ENCODE results near the gene CELF5.

CELF5 gene

DNA sequence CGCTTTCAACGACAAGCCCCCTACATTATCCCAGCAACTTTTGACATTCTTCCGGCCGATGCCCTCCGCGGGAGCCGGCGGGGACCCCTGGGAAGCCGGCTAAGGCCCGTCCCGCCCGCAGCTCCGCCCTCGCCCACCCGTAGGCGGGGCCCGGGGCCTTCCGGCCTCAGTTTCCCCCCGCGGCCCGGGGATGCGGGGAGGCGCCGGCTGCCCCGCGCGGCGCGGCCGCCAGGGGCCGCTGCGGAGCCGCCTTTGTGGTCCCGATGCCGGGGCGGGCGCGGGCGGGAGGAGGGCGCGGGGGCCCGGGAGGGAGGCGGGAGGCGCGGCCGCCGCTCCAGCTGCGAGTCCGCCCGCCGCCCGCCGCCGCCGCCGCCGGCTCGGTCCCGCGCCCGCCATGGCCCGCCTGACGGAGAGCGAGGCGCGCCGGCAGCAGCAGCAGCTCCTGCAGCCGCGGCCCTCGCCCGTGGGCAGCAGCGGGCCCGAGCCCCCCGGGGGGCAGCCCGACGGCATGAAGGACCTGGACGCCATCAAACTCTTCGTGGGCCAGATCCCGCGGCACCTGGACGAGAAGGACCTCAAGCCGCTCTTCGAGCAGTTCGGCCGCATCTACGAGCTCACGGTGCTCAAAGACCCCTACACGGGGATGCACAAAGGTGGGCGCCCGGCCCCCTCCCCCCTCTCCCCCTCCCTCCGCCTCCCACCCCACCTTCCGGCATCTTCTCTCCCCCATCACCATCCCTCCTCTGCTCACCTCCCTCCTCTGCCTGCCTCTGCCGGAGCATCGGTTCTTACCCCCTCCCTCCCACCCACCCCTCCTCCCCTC lies at the start of gene CELF5:
Gene CELF5 (plus strand): TSS at position 316 of the 823 bp plus-strand sequence. CDS start 79 bp downstream, at position 395.
- DNase-seq (ENCODE audit: insufficient read length, low spot score) (peak; percentile 86), FAIRE-seq (no peak)

DNA sequence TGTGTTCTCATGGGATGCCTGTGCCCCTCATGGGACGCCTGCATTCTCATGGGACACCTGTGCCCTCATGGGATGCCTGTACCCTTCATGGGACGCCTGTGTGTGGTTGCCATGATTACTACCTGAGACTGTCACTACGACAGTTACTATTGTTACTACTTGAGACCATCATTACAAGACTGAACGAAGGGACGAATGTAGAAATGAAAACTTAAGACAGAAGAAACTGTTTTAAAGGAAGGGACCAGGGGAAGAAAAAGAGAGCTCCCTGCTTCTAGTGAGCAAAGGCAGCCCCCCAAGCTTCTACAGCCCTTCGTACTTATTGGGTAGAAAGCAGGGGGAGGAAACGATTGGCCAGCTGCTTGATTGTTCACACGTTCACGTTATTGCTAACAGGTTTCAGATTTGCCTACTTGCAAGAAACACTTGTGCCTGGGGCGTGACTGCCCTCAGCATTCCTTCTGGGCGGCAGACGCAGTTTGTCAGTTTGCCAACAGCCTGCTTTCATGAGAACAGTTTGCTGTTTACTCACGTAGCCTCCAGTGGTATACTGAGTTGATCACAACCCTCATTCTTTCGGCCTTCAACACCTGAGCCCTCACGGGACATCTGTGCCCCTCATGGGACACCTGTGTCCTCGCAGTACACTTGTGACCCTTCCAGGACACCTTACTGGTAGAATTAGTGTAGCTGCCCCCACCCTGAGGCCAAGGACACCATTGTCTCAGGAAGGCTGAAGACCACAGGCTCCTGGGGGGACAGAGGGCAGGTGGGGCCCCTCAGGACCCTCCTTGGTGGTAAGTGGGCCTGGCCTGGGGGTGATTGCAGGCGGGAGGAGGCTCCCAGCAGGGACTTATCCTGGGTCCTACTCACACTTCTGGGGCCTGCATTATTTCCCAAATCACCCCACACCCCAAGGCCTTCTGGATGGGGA lies 48.4 kb upstream of the CELF5 start:
- peak; percentile 60 for FAIRE-seq

DNA sequence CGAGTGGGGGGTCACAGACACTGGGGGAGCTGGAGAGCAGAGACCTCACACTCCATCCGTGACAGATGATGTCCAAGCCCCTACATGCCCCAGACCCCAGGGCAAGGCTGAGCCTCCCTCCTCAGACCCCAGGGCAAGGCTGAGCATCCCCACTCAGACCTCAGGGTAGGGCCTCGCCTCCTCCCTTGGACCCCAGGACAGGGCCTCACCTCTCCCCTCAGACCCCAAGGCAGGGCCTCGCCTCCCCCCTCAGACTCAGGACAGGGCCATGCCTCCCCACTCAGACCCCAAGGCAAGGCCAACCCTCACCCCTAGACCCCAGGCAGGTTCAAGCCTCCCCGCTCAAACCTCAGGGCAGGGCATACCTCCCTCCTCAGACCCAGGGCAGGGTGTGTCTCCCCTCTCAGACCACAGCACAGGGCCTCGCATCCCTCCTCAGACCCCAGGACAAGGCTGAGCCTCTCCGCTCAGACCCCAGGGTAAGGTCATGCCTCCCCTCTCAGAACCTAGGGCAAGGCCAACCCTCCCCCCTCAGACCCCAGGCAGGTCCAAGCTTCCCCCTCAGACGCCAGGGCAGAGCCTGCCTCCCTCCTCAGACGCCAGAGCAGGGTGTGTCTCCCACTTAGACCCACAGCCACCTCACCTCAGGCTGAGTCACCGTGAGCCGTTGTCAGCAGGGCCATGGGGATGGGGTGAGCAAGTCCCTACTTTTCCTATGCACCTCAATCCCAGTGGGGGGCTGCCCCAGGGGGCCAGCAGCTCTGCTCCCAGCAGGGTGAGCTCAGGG lies 47.6 kb upstream of the CELF5 start:
- FAIRE-seq = peak; percentile 53
- no peak for DNase-seq (ENCODE audit: insufficient read length, low spot score)

More for the DNA sequence above, 48.4 kb upstream of the CELF5 start:
- no peak for DNase-seq (ENCODE audit: insufficient read length, low spot score)

DNA sequence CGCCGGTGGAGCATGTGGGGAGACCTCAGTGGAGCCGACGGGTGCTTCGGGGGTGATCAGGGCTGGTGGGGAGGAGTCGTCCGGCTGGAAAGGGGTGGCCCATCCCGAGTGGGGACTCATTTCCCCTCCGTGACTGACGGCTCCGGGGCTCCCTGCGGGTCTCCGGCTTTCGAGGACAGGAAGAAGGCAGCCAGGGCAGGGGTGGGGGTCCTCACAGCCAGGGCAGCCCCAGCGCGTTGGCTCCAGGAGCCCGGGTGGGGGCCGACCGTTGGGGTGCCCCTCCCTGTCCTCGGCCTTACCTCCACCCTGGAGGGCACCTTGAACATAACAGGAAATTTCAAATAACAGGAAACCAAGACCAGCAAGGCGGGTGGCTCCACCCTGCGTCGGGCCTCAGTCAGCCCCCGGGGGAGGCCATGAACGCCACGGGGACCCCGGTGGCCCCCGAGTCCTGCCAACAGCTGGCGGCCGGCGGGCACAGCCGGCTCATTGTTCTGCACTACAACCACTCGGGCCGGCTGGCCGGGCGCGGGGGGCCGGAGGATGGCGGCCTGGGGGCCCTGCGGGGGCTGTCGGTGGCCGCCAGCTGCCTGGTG lies 46.0 kb upstream of the CELF5 start, which contains the start of gene S1PR4:
Gene S1PR4 (plus strand): TSS at position 393 of the 596 bp plus-strand sequence. CDS start 24 bp downstream, at position 417.
- DNase-seq (ENCODE audit: insufficient read length, low spot score) = peak; percentile 84
- FAIRE-seq = peak; percentile 89

DNA sequence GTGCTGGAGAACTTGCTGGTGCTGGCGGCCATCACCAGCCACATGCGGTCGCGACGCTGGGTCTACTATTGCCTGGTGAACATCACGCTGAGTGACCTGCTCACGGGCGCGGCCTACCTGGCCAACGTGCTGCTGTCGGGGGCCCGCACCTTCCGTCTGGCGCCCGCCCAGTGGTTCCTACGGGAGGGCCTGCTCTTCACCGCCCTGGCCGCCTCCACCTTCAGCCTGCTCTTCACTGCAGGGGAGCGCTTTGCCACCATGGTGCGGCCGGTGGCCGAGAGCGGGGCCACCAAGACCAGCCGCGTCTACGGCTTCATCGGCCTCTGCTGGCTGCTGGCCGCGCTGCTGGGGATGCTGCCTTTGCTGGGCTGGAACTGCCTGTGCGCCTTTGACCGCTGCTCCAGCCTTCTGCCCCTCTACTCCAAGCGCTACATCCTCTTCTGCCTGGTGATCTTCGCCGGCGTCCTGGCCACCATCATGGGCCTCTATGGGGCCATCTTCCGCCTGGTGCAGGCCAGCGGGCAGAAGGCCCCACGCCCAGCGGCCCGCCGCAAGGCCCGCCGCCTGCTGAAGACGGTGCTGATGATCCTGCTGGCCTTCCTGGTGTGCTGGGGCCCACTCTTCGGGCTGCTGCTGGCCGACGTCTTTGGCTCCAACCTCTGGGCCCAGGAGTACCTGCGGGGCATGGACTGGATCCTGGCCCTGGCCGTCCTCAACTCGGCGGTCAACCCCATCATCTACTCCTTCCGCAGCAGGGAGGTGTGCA lies 45.3 kb upstream of the CELF5 start:
- FAIRE-seq (peak; percentile 11), DNase-seq (ENCODE audit: insufficient read length, low spot score) (no peak)

DNA sequence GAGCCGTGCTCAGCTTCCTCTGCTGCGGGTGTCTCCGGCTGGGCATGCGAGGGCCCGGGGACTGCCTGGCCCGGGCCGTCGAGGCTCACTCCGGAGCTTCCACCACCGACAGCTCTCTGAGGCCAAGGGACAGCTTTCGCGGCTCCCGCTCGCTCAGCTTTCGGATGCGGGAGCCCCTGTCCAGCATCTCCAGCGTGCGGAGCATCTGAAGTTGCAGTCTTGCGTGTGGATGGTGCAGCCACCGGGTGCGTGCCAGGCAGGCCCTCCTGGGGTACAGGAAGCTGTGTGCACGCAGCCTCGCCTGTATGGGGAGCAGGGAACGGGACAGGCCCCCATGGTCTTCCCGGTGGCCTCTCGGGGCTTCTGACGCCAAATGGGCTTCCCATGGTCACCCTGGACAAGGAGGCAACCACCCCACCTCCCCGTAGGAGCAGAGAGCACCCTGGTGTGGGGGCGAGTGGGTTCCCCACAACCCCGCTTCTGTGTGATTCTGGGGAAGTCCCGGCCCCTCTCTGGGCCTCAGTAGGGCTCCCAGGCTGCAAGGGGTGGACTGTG lies 44.6 kb upstream of the CELF5 start:
- DNase-seq (ENCODE audit: insufficient read length, low spot score) (no peak), FAIRE-seq (peak; percentile 35)

DNA sequence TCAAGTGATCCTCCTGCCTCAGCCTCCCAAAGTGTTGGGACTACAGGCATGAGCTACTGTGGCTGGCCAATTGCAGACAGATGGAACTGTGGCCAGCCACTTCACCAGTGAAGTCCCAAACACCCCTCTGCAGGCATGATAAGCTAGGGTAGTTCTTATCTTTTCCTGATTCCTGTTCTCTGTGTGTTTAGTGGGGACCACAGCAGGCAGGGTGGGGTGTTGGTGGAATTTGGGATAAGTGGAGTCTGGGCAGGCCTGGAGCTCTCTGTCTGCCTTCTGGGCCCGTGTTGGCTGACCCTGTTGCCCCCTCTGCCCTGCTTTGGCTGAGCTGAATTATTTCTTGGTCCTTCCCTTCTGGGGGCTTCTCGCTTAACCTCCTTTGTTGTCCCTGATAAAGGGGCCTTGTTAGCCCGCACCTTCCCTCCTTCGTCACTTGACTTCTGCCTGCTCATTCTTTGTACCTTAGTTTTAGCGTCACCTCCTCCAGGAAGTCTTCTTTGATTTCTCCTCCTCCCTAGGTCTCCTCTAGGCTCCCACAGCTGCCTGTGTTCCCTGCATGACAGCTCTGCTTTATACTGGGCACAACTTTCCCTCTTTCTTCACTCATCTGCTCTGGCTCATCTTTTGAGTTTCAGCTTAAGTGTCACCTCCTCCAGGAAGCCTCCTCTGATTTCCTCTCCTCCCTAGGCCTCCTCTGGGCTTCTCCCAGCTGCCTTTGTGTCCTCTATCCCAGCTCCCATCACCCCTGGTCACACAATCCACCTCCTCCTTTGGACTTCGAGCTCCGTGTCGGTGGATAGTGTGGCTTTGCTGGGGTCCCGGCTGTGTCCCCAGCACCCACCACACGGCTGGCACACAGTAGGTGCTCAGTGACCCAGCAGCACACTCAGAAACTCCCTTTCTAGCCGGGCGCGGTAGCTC lies 40.5 kb upstream of the CELF5 start:
- DNase-seq (ENCODE audit: insufficient read length, low spot score) (no peak), FAIRE-seq (no peak)

DNA sequence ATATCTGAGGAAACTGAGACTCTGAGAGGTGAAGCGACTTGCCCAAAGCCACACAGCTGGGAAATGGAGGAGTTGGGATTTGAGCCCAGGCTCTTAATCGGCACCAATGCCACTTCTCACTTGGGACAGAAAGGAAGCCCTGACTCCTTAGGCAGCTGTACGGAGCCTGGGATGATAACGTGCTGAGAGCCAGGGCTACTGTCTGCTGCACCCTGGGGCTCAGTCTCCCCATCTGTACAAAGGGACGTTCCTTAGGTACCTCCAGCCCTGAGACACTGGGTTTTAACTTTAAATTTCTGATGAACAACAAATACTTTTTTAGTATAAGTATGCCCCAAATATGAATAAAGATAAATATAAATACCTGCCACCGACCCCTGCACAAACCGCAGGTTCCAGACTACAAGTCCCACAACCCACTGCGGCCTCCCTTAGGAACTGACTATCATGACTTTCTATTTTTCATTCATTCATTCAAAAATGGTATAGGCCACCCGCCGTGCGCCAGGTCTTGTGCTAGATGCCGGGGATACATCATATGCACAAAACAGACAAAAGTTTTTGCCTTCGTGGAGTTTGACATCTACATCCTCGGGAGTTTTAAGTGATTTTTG lies 39.5 kb upstream of the CELF5 start:
- FAIRE-seq (no peak), DNase-seq (ENCODE audit: insufficient read length, low spot score) (no peak)

DNA sequence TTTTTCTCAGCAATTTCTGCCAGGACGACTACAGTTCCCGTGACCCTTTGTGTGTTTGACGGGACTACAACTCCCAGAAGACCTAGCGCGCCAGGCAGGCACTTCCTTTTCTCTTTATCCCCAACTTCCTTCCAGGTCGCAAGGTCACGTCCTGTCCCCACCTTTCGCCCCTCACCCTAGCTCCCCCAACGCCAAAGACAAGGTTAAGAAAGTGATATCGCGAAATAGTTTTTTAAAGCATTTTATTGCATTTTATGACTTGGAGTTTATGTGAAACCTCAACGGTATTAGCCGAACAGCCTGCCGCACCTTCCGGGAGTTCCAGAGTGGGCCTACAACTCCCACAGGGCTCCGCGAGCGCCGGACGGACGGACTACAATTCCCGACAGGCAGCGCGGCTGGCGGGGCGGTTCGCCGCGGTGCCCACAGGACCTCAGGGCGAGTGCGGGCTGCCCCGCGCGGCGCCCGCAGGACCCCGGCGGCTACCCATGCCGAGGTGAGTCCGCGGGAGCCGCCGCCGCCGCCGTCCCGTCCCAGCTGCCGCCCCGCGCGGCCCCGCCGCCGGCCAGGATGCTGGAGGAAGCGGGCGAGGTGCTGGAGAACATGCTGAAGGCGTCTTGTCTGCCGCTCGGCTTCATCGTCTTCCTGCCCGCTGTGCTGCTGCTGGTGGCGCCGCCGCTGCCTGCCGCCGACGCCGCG lies 38.9 kb upstream of the CELF5 start, which contains the start of gene NCLN:
Gene NCLN (plus strand): TSS at position 470 of the 699 bp plus-strand sequence. CDS start 101 bp downstream, at position 571.
- FAIRE-seq (peak; percentile 100), DNase-seq (ENCODE audit: insufficient read length, low spot score) (peak; percentile 86)

DNA sequence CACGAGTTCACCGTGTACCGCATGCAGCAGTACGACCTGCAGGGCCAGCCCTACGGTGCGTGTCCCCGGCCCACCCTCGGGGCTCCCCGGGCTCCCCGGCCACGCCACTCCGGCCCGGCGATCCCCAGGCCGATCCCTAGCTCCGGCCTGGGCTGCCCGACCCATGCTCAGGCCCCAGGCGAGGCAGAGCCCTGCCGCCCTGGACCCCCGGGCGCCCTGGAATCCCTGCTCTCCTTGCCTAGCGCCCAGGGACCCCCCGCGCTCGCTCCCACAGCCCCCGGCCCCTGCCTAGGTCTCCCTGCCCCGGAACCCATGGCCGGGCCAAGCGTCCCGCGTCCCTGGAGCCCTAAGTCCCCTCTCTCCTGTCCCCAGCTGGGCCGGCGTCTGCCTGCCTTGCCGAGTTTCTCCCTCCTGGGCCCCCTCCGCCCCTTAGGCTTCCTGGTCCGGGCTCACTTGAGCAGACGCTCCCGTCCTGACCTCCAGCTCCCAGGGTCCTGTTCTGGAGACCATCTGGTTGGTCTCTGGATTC lies 38.2 kb upstream of the CELF5 start:
- DNase-seq (ENCODE audit: insufficient read length, low spot score) (no peak), FAIRE-seq (no peak)

DNA sequence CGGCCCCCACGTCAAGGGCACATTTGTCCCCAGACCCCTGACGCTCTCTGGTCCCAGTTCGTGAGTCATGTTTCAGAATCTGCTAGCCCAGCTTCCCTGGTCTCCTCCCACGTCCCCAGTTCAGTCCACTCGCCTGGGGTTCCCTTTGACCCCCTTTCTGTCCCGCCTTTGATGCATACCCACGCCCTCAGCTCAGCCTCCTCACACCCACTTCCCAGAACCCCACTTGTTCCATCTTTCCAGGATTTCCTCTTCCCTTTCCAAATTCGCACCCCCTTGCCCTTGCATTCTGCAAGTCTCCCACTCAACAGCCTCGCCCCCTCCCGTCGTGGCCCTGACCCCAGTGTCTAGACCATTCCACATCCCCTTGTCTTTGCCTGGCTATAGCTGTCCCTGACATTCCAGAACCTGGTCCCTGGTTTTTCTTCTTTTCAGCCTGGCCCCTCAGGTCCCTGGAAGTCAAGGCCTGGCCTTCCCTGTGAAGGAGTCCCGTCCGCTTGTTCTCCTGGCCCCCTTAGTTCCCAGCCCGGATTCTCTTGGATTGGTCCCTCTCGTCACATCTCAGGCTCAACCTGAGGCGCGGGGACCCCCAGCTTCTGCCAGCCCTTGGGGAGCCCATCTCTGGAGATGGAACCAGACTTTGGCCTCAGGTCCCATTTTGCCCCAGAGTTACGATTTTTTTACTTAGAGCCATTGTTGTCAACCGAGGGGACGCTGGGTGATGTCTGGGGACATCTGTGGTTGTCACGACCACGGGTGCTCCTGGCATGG lies 37.4 kb upstream of the CELF5 start:
- FAIRE-seq (no peak), DNase-seq (ENCODE audit: insufficient read length, low spot score) (no peak)

DNA sequence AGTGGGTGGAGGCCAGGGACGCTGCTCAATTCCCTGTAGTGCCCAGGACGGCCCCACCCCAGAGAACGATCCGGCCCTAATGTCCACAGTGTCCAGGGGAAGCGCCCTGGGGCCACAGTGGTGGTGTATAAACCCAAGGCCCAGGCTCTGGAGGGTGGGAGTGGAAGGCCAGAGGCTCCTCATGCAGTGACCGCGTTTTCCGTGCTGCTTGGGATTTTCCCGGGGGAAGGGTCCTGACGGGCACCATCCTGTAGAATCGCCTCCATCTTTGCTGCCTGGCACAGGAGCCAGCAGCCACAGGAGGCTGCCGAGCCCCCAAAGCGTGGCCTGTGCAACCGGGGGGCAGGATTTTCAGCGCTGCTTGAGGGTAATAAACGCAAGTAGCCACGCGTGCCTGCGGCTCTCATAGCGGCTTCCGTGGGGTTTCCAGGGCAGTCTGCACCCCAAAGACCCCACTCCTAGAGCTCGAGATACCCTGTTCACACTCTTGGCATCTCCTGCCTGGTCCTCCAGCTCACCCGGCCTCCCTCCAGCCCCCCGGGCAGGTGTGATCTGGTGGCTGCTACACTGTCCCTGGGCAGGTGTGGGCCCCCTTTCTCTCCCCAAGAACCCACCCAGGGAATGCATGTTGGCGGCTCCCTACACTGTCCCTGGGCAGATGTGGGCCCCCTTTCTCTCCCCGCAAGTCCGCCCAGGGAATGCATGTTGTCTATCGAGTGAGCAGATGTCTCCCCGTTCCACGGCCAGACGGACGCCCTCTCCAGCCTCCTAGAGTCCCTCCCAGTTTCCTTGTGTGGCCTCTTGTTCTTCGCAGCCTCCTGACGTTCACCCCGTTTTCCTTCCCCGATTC lies 36.6 kb upstream of the CELF5 start:
- no peak for DNase-seq (ENCODE audit: insufficient read length, low spot score)
- no peak for FAIRE-seq

DNA sequence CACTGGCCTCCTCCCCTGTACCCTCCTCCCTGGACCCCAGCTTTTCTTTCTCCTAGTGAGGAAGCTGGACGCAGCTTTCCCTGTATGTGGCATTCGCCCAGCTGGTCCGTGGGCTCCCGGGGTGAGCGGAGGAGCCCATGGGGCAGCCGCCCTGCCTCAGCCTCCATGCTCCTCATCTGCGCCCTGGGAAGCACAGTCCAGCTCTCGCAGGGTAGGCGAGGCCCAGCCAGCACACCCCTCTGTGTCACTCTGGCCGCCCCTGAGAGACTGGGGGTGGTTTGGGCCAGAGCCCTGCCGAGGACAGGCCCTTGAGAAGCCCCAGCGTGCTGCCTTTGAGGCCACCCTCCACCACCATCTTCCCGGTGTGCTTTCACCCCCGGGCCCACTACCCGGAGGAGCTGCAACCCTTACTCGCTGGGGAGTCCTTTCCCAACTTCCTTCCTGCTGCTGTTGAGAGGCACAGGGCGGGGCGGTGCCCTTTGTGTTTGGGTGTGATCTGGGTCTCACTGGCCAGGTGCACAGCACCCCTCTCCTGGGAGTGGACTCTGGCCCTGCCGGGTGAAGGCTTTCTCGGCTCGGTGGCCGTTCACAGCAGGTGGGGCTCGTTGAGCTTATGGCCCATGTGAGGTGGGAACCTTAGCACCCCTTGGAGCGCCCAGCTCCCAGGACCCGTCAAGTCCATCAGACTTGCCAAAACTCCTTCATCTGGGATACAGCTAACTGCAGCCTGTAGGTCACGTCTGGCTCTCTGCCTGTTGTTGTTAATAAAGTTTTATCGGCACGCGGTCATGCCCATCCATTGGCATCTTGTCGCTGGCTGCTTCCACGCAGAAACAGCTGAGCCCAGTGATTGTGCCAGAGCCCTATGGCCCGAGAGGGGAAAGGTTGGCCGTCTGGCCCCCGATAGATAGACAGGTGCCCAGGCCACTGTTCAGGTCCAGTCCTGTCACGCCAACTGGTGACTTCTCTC lies 35.5 kb upstream of the CELF5 start:
- no peak for FAIRE-seq
- DNase-seq (ENCODE audit: insufficient read length, low spot score) = no peak
